Activated CD4-positive, alpha-beta memory T cell treated with anti-CD3 and anti-CD28 coated beads for 36 hours (primary cell): ENCODE data around the gene NAGLU. TPM values are rescaled to one million over a fixed set of nuclear protein-coding genes. Genes with fewer than 3 reads are reported as not detected.
A peak's percentile ranks its signal among the peaks of the same experiment; 100 is the strongest.

ENCODE experiments used
- CTCF ChIA-PET: fragments of 350-600 bp; sonication (Branson Sonifier 250); formaldehyde crosslinking; loops from one replicate; lab custom pipeline; 2021; ENCODE audit warnings: antibody characterized with exemption, inconsistent platforms; lab: Charles Lee
- POLR2A ChIA-PET: fragments of 350-600 bp; sonication (Branson Sonifier 250); formaldehyde crosslinking; loops from one replicate; lab custom pipeline; 2021; ENCODE audit warnings: antibody characterized with exemption; lab: Charles Lee
- DNase-seq: peaks from one replicate; pipeline ENCODE4 v3.0.0-alpha.2; 2020
- H3K27ac Mint-ChIP-seq: one replicate; pipeline ENCODE4 v1.8.0; 2021; ENCODE audit warnings: mixed read lengths
- H3K27me3 Mint-ChIP-seq: one replicate; pipeline ENCODE4 v1.8.0; 2021; ENCODE audit warnings: mixed read lengths
- H3K36me3 Mint-ChIP-seq: one replicate; pipeline ENCODE4 v1.8.0; 2021; ENCODE audit warnings: mixed read lengths
- H3K4me1 Mint-ChIP-seq: one replicate; pipeline ENCODE4 v1.8.0; 2021; ENCODE audit warnings: low read depth, mixed read lengths
- H3K4me3 Mint-ChIP-seq: one replicate; pipeline ENCODE4 v1.8.0; 2021; ENCODE audit warnings: mild to moderate bottlenecking, mixed read lengths
- H3K9me3 Mint-ChIP-seq: one replicate; pipeline ENCODE4 v1.8.0; 2021; ENCODE audit warnings: mixed read lengths
- intact Hi-C: fragments of 100-400 bp; cut with micrococcal nuclease; formaldehyde crosslinking; loops from one replicate; pipeline ENCODE4 v1.15.1; 2023
- total RNA-seq, 2 experiments: library from RNA; stranded (reverse); gene quantifications; one replicate each; pipeline ENCODE4 v1.2.3, GENCODE V29; 2021

The NAGLU gene
- total RNA-seq, 2 experiments from 2014 or later: 12.2 to 13.9 TPM

DNA sequence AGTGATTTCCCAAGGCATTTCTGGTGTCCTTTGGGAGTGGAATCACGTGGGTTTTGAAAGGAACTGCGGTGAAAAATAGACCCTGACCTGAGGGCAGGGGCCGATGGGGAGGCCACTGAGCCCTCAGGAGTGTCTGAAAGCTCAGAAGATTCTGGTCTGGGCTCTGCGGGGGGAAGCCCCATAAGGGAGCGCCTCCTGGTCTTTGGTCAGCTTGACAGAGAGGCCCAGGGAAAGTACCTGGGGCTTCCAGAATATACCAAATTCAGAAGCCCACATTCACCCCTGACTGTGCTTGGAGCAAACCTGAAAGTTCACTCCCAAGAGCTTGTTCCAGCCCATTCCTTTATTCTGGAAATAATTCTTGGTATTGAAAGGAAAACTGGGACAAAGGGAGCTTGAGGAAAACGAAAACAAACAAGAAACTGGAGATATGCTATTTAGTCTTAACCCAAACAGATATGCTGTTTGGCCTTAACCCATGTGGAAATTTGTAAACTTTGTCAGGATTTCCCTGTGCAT lies 23.2 kb upstream of the NAGLU start:
- Mint-ChIP-seq H3K9me3 (no peaks in the 10 kb centered on the region), H3K27ac (no peak overlapping the region), H3K27me3 (no peaks in the 10 kb centered on the region), H3K4me3 (no peak overlapping the region), H3K36me3 (no peaks in the 10 kb centered on the region), H3K4me1 (no peaks in the 10 kb centered on the region)
- CTCF ChIA-PET: no interaction called here
- intact Hi-C loops: no loop called here
- no peak for DNase-seq
- POLR2A ChIA-PET: no interaction called here

- CTCF ChIA-PET: interaction anchor here (1.5 to 3.2 kb wide), 2 partner anchors 73 to 86 kb away, joined by 4 to 11 read pairs; no protein-coding TSS in a partner anchor
- Mint-ChIP-seq H3K9me3 (no peaks in the 10 kb centered on the region), H3K27ac (no peak overlapping the region), H3K4me1 (no peaks in the 10 kb centered on the region), H3K4me3 (no peak overlapping the region), H3K36me3 (no peaks in the 10 kb centered on the region), H3K27me3 (no peaks in the 10 kb centered on the region)
- POLR2A ChIA-PET: no interaction called here
- DNase-seq: no peak
- intact Hi-C loops: no loop called here
Measured at GRCh38 chr17:42513686-42514085, 22.4 kb upstream of the NAGLU start.

DNA sequence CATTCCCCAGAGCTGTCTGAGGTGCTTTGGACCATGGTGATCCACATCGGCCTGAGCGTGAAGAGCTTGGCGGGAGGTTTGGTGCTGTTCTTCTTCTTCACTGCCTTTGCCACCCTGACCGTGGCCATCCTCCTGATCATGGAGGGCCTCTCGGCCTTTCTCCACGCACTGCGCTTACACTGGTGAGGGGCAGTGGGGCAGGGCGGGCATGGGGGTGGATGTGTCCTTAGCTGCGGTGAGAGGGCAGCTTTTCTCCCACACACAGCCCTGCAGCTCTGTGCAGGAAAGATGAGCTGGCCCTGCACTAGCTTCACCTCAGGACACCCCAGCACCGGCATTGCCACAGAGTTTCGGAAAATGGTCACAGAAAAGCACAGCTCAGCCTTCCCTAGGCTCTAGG lies 21.8 kb upstream of the NAGLU start:
- H3K36me3 Mint-ChIP-seq: no peaks in the 10 kb centered on the region
- intact Hi-C loops: no loop called here
- no peak overlapping the region for H3K4me3 Mint-ChIP-seq
- no peak overlapping the region for H3K27ac Mint-ChIP-seq
- no peaks in the 10 kb centered on the region for H3K4me1 Mint-ChIP-seq
- DNase-seq: no peak
- ChIA-PET POLR2A (interaction anchor here (0.6 kb wide), 1 partner anchor 23 kb away, joined by 3 read pairs; no protein-coding TSS in a partner anchor), CTCF (interaction anchor here (0.6 to 3.2 kb wide), 6 partner anchors 13 to 108 kb away, joined by 3 to 11 read pairs (median 4); no protein-coding TSS in a partner anchor)
- H3K27me3 Mint-ChIP-seq: no peaks in the 10 kb centered on the region
- H3K9me3 Mint-ChIP-seq: no peaks in the 10 kb centered on the region

- no peaks in the 10 kb centered on the region for H3K4me1 Mint-ChIP-seq
- no peak for DNase-seq
- intact Hi-C loops: loop anchor here (5.0 kb wide), 2 partner anchors 58 to 203 kb away; partner anchors contain the start of gene ATP6V0A1
- no peak overlapping the region for H3K4me3 Mint-ChIP-seq
- no peaks in the 10 kb centered on the region for H3K27me3 Mint-ChIP-seq
- no peaks in the 10 kb centered on the region for H3K9me3 Mint-ChIP-seq
- H3K36me3 Mint-ChIP-seq: no peaks in the 10 kb centered on the region
- H3K27ac Mint-ChIP-seq: no peak overlapping the region
- CTCF ChIA-PET: interaction anchor here (0.6 to 3.2 kb wide), 7 partner anchors 12 to 109 kb away, joined by 3 to 11 read pairs (median 4); no protein-coding TSS in a partner anchor
- POLR2A ChIA-PET: interaction anchor here (0.6 kb wide), 1 partner anchor 24 kb away, joined by 3 read pairs; no protein-coding TSS in a partner anchor
Measured at GRCh38 chr17:42514867-42515266, 21.2 kb upstream of the NAGLU start.

GRCh38 chr17:42517516-42517915 lies 18.5 kb upstream of the NAGLU start:
- intact Hi-C loops: loop anchor here (2.0 to 5.0 kb wide), 3 partner anchors 60 to 205 kb away; partner anchors contain the start of gene ATP6V0A1
- Mint-ChIP-seq H3K4me3 (no peak overlapping the region), H3K27ac (no peak overlapping the region), H3K27me3 (no peaks in the 10 kb centered on the region), H3K9me3 (no peaks in the 10 kb centered on the region), H3K4me1 (no peaks in the 10 kb centered on the region), H3K36me3 (peaks cover 7% of the 10 kb centered on the region)
- peak; percentile 88 for DNase-seq
- ChIA-PET CTCF (interaction anchor here (0.6 to 3.4 kb wide), 34 partner anchors 10 to 295 kb away, joined by 3 to 29 read pairs (median 4); partner anchors contain the start of genes CAVIN1 and NAGLU), POLR2A (interaction anchor here (1.0 kb wide), 1 partner anchor 94 kb away, joined by 3 read pairs; the partner anchor contains the start of gene CAVIN1)

DNA sequence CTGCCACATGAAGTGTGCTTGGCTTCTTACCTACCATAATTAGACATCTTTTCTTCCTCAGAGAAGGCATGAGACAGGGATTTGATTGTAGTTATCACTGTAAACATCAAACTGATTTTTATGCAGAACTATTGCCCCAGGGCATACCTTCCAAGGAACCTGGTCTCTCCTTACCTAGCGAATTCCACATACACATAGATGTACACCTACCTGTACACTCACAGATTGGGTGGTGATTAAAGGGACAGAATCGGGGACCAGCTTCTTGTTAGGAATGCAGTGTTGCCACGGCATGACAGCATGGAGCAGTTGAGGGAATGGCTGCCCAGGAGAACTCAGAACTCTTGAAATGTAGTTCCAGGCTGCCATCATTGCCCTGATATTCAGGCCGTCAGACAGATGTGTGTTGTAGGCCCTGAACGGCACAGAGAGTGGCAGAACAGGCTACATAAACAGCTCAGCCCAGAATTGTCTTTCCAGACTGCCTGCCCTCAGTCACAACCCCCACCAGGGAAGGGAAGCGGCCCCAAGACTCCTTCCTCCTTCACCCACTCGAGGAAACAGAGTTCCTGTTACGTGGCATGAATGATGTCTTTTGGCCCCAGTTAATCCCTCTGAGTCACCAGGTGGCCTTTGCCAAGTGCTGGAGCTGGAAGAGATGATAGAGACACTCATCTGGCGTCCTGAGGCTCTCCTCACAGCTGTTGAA lies 17.8 kb upstream of the NAGLU start:
- Mint-ChIP-seq H3K4me3 (no peak overlapping the region), H3K9me3 (no peaks in the 10 kb centered on the region), H3K36me3 (peaks cover 10% of the 10 kb centered on the region), H3K27ac (no peak overlapping the region), H3K4me1 (peaks cover under 1% of the 10 kb centered on the region), H3K27me3 (peaks cover 2% of the 10 kb centered on the region)
- POLR2A ChIA-PET: interaction anchor here (1.0 kb wide), 1 partner anchor 95 kb away, joined by 3 read pairs; the partner anchor contains the start of gene CAVIN1
- CTCF ChIA-PET: interaction anchor here (0.6 to 3.4 kb wide), 40 partner anchors 9 to 296 kb away, joined by 3 to 29 read pairs (median 4); partner anchors contain the start of genes CAVIN1 and NAGLU
- intact Hi-C loops: loop anchor here (5.0 kb wide), 2 partner anchors 61 to 206 kb away; partner anchors contain the start of gene ATP6V0A1
- no peak for DNase-seq

DNA sequence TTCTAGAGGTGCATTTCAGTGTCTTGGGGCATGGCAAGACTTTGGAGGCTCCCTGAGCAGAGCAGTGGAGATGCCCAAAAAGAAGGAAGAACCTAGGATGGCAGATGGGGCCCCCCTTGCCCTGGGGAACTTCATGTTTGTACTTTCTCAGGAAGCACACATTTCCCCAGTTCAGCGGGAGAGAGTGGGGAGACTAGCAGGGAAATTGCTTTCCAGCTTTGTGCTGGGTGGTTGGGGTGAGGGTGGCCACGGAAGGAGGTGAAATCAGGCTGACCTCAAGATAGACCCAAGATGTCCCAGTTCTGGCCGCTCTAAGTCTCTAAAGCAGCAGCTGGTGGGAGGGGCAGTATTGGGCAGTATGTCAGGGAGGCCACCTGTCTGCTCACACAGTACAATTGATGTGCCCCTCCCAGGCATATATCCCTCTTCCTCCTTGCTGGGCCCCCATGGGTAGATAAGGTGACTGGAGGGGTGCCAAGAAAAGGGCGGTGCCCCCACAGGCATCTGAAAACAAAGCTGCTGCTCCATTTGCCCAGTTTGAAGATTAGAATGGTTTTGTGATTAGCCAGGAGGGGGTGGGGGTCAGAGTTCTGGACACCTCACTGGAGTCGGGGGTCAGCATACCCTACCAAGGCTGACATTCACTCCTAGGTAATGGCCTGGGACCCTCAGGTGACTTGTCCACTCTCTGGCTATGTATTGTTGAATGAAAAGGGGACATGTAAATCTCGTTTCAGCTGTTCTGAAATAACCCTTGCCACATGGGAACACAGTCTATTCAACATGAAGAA lies 17.1 kb upstream of the NAGLU start:
- ChIA-PET CTCF (interaction anchor here (0.6 to 3.4 kb wide), 17 partner anchors 8 to 197 kb away, joined by 3 to 29 read pairs (median 5); no protein-coding TSS in a partner anchor), POLR2A (no interaction called here)
- no peak for DNase-seq
- H3K27me3 Mint-ChIP-seq: peaks cover 5% of the 10 kb centered on the region
- no peak overlapping the region for H3K4me3 Mint-ChIP-seq
- intact Hi-C loops: loop anchor here (5.0 kb wide), 2 partner anchors 62 to 207 kb away; partner anchors contain the start of gene ATP6V0A1
- peaks cover 10% of the 10 kb centered on the region for H3K36me3 Mint-ChIP-seq
- no peak overlapping the region for H3K27ac Mint-ChIP-seq
- H3K4me1 Mint-ChIP-seq: peaks cover 4% of the 10 kb centered on the region
- H3K9me3 Mint-ChIP-seq: no peaks in the 10 kb centered on the region

DNA sequence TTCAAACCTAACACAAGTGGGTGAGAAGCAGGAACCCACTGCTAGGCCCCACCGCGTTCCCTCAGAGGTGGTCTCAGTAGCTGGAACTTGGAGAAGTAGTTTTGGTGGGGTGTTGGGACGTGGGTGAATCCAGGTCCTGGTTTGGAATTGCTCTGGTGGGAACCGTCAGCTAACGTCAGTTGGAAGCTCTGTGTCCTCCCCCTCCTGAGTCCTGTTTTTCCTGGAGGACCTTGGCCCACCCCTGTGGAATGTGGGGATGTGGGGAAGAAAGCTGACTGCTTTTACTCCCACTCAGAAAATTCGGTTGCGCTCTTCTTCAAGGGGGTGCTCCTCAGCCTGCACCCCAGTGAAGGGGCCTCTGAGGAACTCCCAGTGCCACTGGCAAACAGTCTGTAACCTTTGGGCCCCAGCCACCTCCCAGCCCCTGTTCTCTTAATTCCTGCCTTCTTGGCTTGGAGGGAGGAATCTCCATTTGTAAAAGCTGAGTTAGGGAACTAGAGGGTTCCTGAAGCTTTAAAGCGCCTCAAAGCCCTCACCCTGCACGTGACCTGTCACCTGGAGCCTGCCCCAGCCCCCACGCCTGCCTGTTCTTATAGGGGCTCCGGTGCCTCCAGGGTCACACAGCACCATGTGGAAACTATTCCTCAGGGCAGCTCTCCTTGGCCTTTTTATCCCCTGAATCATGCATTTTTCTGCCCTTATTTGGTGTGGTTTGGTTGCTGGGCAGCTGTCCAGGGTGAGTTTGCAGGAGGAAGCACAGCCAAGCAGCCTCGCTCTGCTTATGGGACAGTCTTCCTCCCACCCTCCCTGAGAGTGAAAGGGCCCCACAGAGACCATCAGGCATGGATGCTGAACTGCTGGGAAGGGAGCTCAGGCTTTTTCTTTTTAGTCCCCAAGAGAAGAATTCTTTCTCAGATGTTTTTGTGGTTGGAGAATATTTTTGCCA lies 16.2 kb upstream of the NAGLU start:
- CTCF ChIA-PET: interaction anchor here (0.6 to 3.4 kb wide), 15 partner anchors 7 to 208 kb away, joined by 3 to 29 read pairs (median 4); no protein-coding TSS in a partner anchor
- Mint-ChIP-seq H3K9me3 (no peaks in the 10 kb centered on the region), H3K36me3 (peaks cover 10% of the 10 kb centered on the region), H3K27ac (no peak overlapping the region), H3K4me3 (no peak overlapping the region), H3K4me1 (peaks cover 11% of the 10 kb centered on the region), H3K27me3 (peaks cover 5% of the 10 kb centered on the region)
- no peak for DNase-seq
- POLR2A ChIA-PET: no interaction called here
- intact Hi-C loops: loop anchor here (5.0 kb wide), 3 partner anchors 63 to 208 kb away; partner anchors contain the start of gene ATP6V0A1

GRCh38 chr17:42520540-42520951 lies 15.5 kb upstream of the NAGLU start:
- intact Hi-C loops: loop anchor here (5.0 kb wide), 1 partner anchor 198 kb away; no protein-coding TSS in a partner anchor
- Mint-ChIP-seq H3K36me3 (peaks cover 10% of the 10 kb centered on the region), H3K4me1 (peaks cover 15% of the 10 kb centered on the region), H3K4me3 (no peak overlapping the region), H3K9me3 (no peaks in the 10 kb centered on the region), H3K27me3 (peaks cover 9% of the 10 kb centered on the region), H3K27ac (no peak overlapping the region)
- CTCF ChIA-PET: interaction anchor here (0.8 to 3.4 kb wide), 8 partner anchors 10 to 209 kb away, joined by 3 to 29 read pairs (median 4); no protein-coding TSS in a partner anchor
- DNase-seq: peak; percentile 33
- POLR2A ChIA-PET: no interaction called here

DNA sequence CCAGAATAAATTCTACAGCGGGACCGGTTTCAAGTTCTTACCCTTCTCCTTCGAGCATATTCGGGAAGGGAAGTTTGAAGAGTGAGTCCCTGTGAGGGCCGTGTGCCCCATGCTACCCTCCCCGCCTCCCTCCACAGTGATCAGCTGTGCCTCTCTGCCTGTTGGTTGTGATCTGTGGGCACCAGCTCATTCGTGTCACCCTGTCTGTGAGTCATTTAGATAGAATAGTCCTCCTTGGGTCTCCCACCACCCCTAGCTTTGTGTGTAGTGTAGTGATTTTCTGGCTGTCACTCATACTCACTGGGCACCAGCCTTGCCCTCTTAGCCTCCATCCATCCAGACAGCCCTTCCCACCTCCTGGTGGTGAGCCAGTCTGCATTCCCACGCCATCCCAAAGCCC lies 15.0 kb upstream of the NAGLU start:
- peaks cover 15% of the 10 kb centered on the region for H3K4me1 Mint-ChIP-seq
- H3K9me3 Mint-ChIP-seq: no peaks in the 10 kb centered on the region
- H3K27ac Mint-ChIP-seq: no peak overlapping the region
- peaks cover 10% of the 10 kb centered on the region for H3K36me3 Mint-ChIP-seq
- H3K27me3 Mint-ChIP-seq: peaks cover 9% of the 10 kb centered on the region
- intact Hi-C loops: loop anchor here (5.0 kb wide), 1 partner anchor 199 kb away; no protein-coding TSS in a partner anchor
- no peak for DNase-seq
- no peak overlapping the region for H3K4me3 Mint-ChIP-seq
- POLR2A ChIA-PET: no interaction called here
- CTCF ChIA-PET: interaction anchor here (0.7 to 2.9 kb wide), 7 partner anchors 10 to 209 kb away, joined by 3 to 11 read pairs (median 4); no protein-coding TSS in a partner anchor
